GM10248 (cell line): ENCODE results near the gene PCED1B.

Source experiments
- CTCF ChIA-PET: fragments of 300-600 bp; sonication (Branson Sonifier 250); formaldehyde crosslinking; extraction: SDS; loops from one replicate; lab custom pipeline; 2021; ENCODE audit warnings: antibody characterized with exemption; lab: Yijun Ruan, JAX
- POLR2A ChIA-PET: fragments of 350-650 bp; sonication (Branson Sonifier 250); formaldehyde crosslinking; extraction: SDS; loops from one replicate; lab custom pipeline; 2020; ENCODE audit warnings: antibody characterized with exemption; lab: Yijun Ruan, JAX
- DNase-seq: peaks from one replicate; pipeline ENCODE4 v3.0.0; 2012; ENCODE audit errors: extremely low spot score
- CTCF ChIP-seq: IDR thresholded peaks from 2 replicates; pipeline ENCODE4 v1.5.1; 2012; ENCODE audit warnings: mild to moderate bottlenecking, low read depth; ENCODE audit errors: extremely low read depth, missing control alignments, control extremely low read depth

Gene PCED1B

GRCh38 chr12:47073951-47074350, 5.5 kb upstream of the PCED1B start:
- CTCF ChIA-PET = interaction anchor here (1.2 kb wide), 2 partner anchors 9 to 42 kb away, joined by 3 read pairs; no protein-coding TSS in a partner anchor
- no peak for DNase-seq
- TF ChIP-seq CTCF = no peak
- POLR2A ChIA-PET = no interaction called here

- no peak for DNase-seq
- ChIA-PET POLR2A (no interaction called here), CTCF (interaction anchor here (1.2 kb wide), 1 partner anchor 43 kb away, joined by 3 read pairs; no protein-coding TSS in a partner anchor)
- no peak for TF ChIP-seq CTCF
Measured at GRCh38 chr12:47074757-47075156, 4.7 kb upstream of the PCED1B start.

- POLR2A ChIA-PET = no interaction called here
- no peak for DNase-seq
- TF ChIP-seq CTCF = no peak
- CTCF ChIA-PET = interaction anchor here (1.2 kb wide), 1 partner anchor 43 kb away, joined by 3 read pairs; no protein-coding TSS in a partner anchor
Measured at GRCh38 chr12:47075192-47076084, 4.0 kb upstream of the PCED1B start.

- no peak for DNase-seq
- POLR2A ChIA-PET = no interaction called here
- CTCF ChIA-PET = interaction anchor here (0.8 kb wide), 1 partner anchor 18 kb away, joined by 3 read pairs; no protein-coding TSS in a partner anchor
- TF ChIP-seq CTCF = no peak
Measured at GRCh38 chr12:47077206-47078085, 2.0 kb upstream of the PCED1B start.

GRCh38 chr12:47078086-47078395, 1.4 kb upstream of the PCED1B start:
- TF ChIP-seq CTCF = no peak
- DNase-seq = no peak
- ChIA-PET POLR2A (no interaction called here), CTCF (interaction anchor here (0.8 to 1.9 kb wide), 2 partner anchors 17 to 229 kb away, joined by 3 to 4 read pairs; no protein-coding TSS in a partner anchor)

- ChIA-PET CTCF (interaction anchor here (0.8 to 2.1 kb wide), 5 partner anchors 8 to 318 kb away, joined by 3 to 10 read pairs (median 4); no protein-coding TSS in a partner anchor), POLR2A (no interaction called here)
- TF ChIP-seq CTCF = no peak
- DNase-seq = no peak
Measured at GRCh38 chr12:47078733-47079467, 521 bp upstream of the PCED1B start.
